CD4-positive, alpha-beta memory T cell (primary cell): Measurements from ENCODE around the gene ARPP21. TPM values are rescaled to one million over a fixed set of nuclear protein-coding genes. Genes with fewer than 3 reads are reported as not detected.

ENCODE experiments used
- CTCF ChIA-PET: fragments of 350-600 bp; sonication (Branson Sonifier 250); formaldehyde crosslinking; loops from one replicate; lab custom pipeline; 2021; ENCODE audit warnings: inconsistent platforms; ENCODE audit not compliant: partially characterized antibody; lab: Charles Lee
- POLR2A ChIA-PET: fragments of 350-600 bp; sonication (Branson Sonifier 250); formaldehyde crosslinking; loops from one replicate; lab custom pipeline; 2021; ENCODE audit not compliant: partially characterized antibody; lab: Charles Lee
- DNase-seq, 5 donors: peaks; one replicate each; pipeline versions ENCODE4 v3.0.0 to v3.0.0-alpha.2; 2020 to 2022; ENCODE audit warnings: mixed read lengths in 1 of 5
- H3K27ac ChIP-seq: one replicate; pipeline ENCODE4 v1.7.0; 2013; ENCODE audit warnings: low read depth, low read length
- H3K27me3 ChIP-seq: 2 replicates; pipeline ENCODE4 v1.7.0; 2013; ENCODE audit warnings: mild to moderate bottlenecking, low read length, moderate library complexity; ENCODE audit not compliant: insufficient read depth
- H3K36me3 ChIP-seq: 2 replicates; pipeline ENCODE4 v1.7.0; 2013; ENCODE audit warnings: mild to moderate bottlenecking, low read length, moderate library complexity; ENCODE audit not compliant: insufficient read depth
- H3K4me1 ChIP-seq: 2 replicates; pipeline ENCODE4 v1.7.0; 2013; ENCODE audit warnings: mild to moderate bottlenecking, low read length, moderate library complexity; ENCODE audit not compliant: insufficient read depth
- H3K4me3 ChIP-seq, 2 donors: one replicate each; pipeline ENCODE4 v1.7.0; 2013; ENCODE audit warnings: low read length in 2 of 2, mild to moderate bottlenecking in 1 of 2
- H3K9me3 ChIP-seq, 2 donors: one replicate each; pipeline ENCODE4 v1.7.0; 2013; ENCODE audit warnings: low read length in 2 of 2, control low read depth in 1 of 2; ENCODE audit not compliant: control insufficient read depth in 1 of 2
- H3K27ac Mint-ChIP-seq, 7 donors: one replicate each; pipeline ENCODE4 v1.8.0; 2020 to 2021; ENCODE audit warnings: mixed read lengths in 7 of 7, mild to moderate bottlenecking in 6 of 7, inconsistent platforms in 3 of 7, moderate library complexity in 3 of 7
- H3K27me3 Mint-ChIP-seq, 2 donors: one replicate each; pipeline ENCODE4 v1.8.0; 2020 to 2021; ENCODE audit warnings: mixed read lengths in 2 of 2
- H3K36me3 Mint-ChIP-seq, 2 donors: one replicate each; pipeline ENCODE4 v1.8.0; 2020 to 2021; ENCODE audit warnings: mixed read lengths in 2 of 2, inconsistent platforms in 1 of 2, mild to moderate bottlenecking in 1 of 2
- H3K4me1 Mint-ChIP-seq, 4 donors: one replicate each; pipeline ENCODE4 v1.8.0; 2020 to 2021; ENCODE audit warnings: mixed read lengths in 4 of 4, mild to moderate bottlenecking in 1 of 4
- H3K4me3 Mint-ChIP-seq, 8 donors: one replicate each; pipeline ENCODE4 v1.8.0; 2020 to 2021; ENCODE audit warnings: mixed read lengths in 8 of 8, mild to moderate bottlenecking in 7 of 8, moderate library complexity in 6 of 8, inconsistent platforms in 3 of 8
- H3K9me3 Mint-ChIP-seq, 8 donors: one replicate each; pipeline ENCODE4 v1.8.0; 2020 to 2021; ENCODE audit warnings: mixed read lengths in 8 of 8, mild to moderate bottlenecking in 5 of 8, inconsistent platforms in 3 of 8, moderate library complexity in 1 of 8
- intact Hi-C: fragments of 100-400 bp; cut with micrococcal nuclease; formaldehyde crosslinking; loops from one replicate; pipeline ENCODE4 v1.15.1; 2023
- polyA plus RNA-seq, 2 donors: library from polyadenylated mRNA; unstranded; fragments of 300-500 nt; fragmentation: Illumina TruSeq; gene quantifications; one replicate each; pipeline ENCODE4 v1.2.3, GENCODE V29; 2021
- total RNA-seq, 2 experiments: library from RNA; stranded (reverse); gene quantifications; one replicate each; pipeline ENCODE4 v1.2.3, GENCODE V29; 2021

Gene ARPP21
- total and polyA plus RNA-seq, 4 experiments from 2014 or later = not detected

DNA sequence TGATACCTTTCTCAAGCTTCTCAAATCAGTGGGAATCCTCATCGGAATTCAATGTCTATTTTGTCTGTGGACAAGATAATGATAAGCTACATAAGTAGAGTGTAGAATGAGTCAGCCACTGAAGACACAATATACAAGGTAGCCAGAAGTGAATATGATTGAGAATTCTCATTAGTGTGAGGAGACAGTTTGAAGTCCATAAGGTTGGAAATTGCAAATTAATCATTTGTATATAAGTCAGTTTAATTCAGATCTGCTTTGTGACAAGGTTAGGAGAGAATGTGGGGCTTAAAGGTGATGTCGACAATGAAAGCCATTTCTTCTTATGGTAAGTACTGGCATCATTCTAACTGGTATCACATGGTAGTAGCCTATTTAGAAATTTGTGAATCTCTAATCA is 4.2 kb downstream of the ARPP21 start:
- Mint-ChIP-seq H3K27me3 (peaks cover 12 to 16% of the 10 kb centered on the region in 2 donors), H3K36me3 (no peaks in the 10 kb centered on the region), H3K4me1 (peaks cover 0 to 4% (median 2%) of the 10 kb centered on the region in 4 donors), H3K4me3 (no peak overlapping the region), H3K27ac (no peak overlapping the region), H3K9me3 (peaks cover 0 to 13% (median 3%) of the 10 kb centered on the region in 8 donors)
- Histone ChIP-seq H3K36me3 (no peaks in the 10 kb centered on the region), H3K27me3 (no peaks in the 10 kb centered on the region), H3K4me3 (no peak overlapping the region), H3K4me1 (no peaks in the 10 kb centered on the region), H3K27ac (no peak overlapping the region), H3K9me3 (no peaks in the 10 kb centered on the region)
- ChIA-PET CTCF (no interaction called here), POLR2A (no interaction called here)
- DNase-seq = no peak
- intact Hi-C loops = no loop called here

- Mint-ChIP-seq H3K4me1 (peaks cover 0 to 3% (median 1%) of the 10 kb centered on the region in 4 donors), H3K27me3 (peaks cover 10 to 12% of the 10 kb centered on the region in 2 donors), H3K9me3 (peaks cover 0 to 9% (median 3%) of the 10 kb centered on the region in 8 donors), H3K27ac (no peak overlapping the region), H3K4me3 (no peak overlapping the region), H3K36me3 (no peaks in the 10 kb centered on the region)
- Histone ChIP-seq H3K4me1 (no peaks in the 10 kb centered on the region), H3K27me3 (no peaks in the 10 kb centered on the region), H3K36me3 (no peaks in the 10 kb centered on the region), H3K4me3 (no peak overlapping the region), H3K9me3 (no peaks in the 10 kb centered on the region), H3K27ac (no peak overlapping the region)
- ChIA-PET CTCF (no interaction called here), POLR2A (no interaction called here)
- DNase-seq = no peak
- intact Hi-C loops = no loop called here
Observed at GRCh38 chr3:35644451-35644850, 5.1 kb downstream of the ARPP21 start.

GRCh38 chr3:35645189-35645588 is 5.9 kb downstream of the ARPP21 start:
- H3K36me3 ChIP-seq = no peaks in the 10 kb centered on the region
- H3K27ac ChIP-seq = no peak overlapping the region
- no peak overlapping the region for H3K4me3 ChIP-seq
- DNase-seq = no peak
- H3K27ac Mint-ChIP-seq = no peak overlapping the region
- H3K27me3 ChIP-seq = no peaks in the 10 kb centered on the region
- intact Hi-C loops = no loop called here
- H3K9me3 Mint-ChIP-seq = peaks cover 0 to 7% (median 3%) of the 10 kb centered on the region in 8 donors
- no peaks in the 10 kb centered on the region for H3K36me3 Mint-ChIP-seq
- H3K4me1 ChIP-seq = no peaks in the 10 kb centered on the region
- ChIA-PET CTCF (no interaction called here), POLR2A (no interaction called here)
- no peaks in the 10 kb centered on the region for H3K4me1 Mint-ChIP-seq
- no peak overlapping the region for H3K4me3 Mint-ChIP-seq
- H3K27me3 Mint-ChIP-seq = peaks cover 7 to 11% of the 10 kb centered on the region in 2 donors
- H3K9me3 ChIP-seq = no peaks in the 10 kb centered on the region

- Histone ChIP-seq H3K4me3 (no peak overlapping the region), H3K36me3 (no peaks in the 10 kb centered on the region), H3K9me3 (no peaks in the 10 kb centered on the region), H3K27me3 (no peaks in the 10 kb centered on the region), H3K27ac (no peak overlapping the region), H3K4me1 (no peaks in the 10 kb centered on the region)
- no peaks in the 10 kb centered on the region for H3K4me1 Mint-ChIP-seq
- H3K36me3 Mint-ChIP-seq = no peaks in the 10 kb centered on the region
- peaks cover 0 to 5% (median 0%) of the 10 kb centered on the region in 8 donors for H3K9me3 Mint-ChIP-seq
- H3K27ac Mint-ChIP-seq = no peak overlapping the region
- peaks cover 0 to 3% of the 10 kb centered on the region in 2 donors for H3K27me3 Mint-ChIP-seq
- POLR2A ChIA-PET = no interaction called here
- DNase-seq = no peak
- intact Hi-C loops = no loop called here
- CTCF ChIA-PET = interaction anchor here (0.7 kb wide), 1 partner anchor 10 kb away, joined by 3 read pairs; no protein-coding TSS in a partner anchor
- no peak overlapping the region for H3K4me3 Mint-ChIP-seq
Observed at GRCh38 chr3:35646081-35646480, 6.8 kb downstream of the ARPP21 start.

DNA sequence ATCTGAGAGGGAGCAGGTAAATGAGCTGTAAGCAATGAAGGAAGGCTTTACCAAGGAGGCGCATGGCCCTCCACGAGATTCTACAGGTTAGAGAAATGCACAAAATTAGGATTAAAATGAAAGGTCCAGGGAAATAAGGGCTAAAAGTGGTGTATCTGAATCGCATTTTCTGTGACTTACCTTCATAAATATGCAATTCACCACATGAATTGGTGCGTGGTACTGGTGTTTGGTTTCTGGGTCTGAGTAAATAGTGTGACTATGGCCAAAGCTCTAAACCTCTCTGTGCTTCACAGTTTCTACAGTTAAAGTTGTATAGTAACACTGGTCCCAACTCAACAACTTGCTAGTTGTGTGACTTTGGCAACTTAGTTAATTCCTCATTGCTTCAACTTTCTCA is 8.1 kb downstream of the ARPP21 start:
- Histone ChIP-seq H3K27me3 (no peaks in the 10 kb centered on the region), H3K36me3 (no peaks in the 10 kb centered on the region), H3K27ac (no peak overlapping the region), H3K4me1 (no peaks in the 10 kb centered on the region), H3K4me3 (no peak overlapping the region), H3K9me3 (no peaks in the 10 kb centered on the region)
- peaks cover 0 to 5% (median 0%) of the 10 kb centered on the region in 8 donors for H3K9me3 Mint-ChIP-seq
- no peak overlapping the region for H3K27ac Mint-ChIP-seq
- POLR2A ChIA-PET = no interaction called here
- DNase-seq = no peak
- H3K36me3 Mint-ChIP-seq = no peaks in the 10 kb centered on the region
- intact Hi-C loops = no loop called here
- no peaks in the 10 kb centered on the region for H3K27me3 Mint-ChIP-seq
- no peaks in the 10 kb centered on the region for H3K4me1 Mint-ChIP-seq
- H3K4me3 Mint-ChIP-seq = no peak overlapping the region
- CTCF ChIA-PET = no interaction called here

DNA sequence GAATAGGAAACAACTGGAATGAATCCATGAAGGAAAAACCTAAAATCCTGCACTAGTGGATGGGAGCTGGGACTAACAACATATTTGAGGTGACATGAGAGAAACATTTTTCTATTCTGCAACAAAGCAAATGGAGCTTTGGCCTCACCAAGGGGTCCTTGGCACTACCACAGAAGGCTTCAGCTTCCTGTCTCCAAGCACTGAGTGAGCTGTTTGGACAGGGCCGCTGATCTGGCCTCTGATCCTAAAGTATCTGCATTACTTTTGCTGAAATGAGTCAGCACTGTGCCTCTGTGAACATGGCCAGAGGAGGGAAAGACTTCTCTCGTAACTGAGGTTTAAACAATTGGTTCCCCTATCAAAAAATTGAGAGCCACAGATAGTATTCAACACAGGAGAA is 9.0 kb downstream of the ARPP21 start:
- H3K27me3 ChIP-seq = no peaks in the 10 kb centered on the region
- Mint-ChIP-seq H3K27ac (no peak overlapping the region), H3K4me1 (no peaks in the 10 kb centered on the region), H3K4me3 (no peak overlapping the region), H3K9me3 (peaks cover 0 to 5% (median 0%) of the 10 kb centered on the region in 8 donors), H3K36me3 (no peaks in the 10 kb centered on the region), H3K27me3 (no peaks in the 10 kb centered on the region)
- intact Hi-C loops = no loop called here
- CTCF ChIA-PET = no interaction called here
- no peak overlapping the region for H3K27ac ChIP-seq
- no peaks in the 10 kb centered on the region for H3K9me3 ChIP-seq
- H3K4me3 ChIP-seq = no peak overlapping the region
- H3K4me1 ChIP-seq = no peaks in the 10 kb centered on the region
- no peak for DNase-seq
- POLR2A ChIA-PET = no interaction called here
- H3K36me3 ChIP-seq = no peaks in the 10 kb centered on the region

DNA sequence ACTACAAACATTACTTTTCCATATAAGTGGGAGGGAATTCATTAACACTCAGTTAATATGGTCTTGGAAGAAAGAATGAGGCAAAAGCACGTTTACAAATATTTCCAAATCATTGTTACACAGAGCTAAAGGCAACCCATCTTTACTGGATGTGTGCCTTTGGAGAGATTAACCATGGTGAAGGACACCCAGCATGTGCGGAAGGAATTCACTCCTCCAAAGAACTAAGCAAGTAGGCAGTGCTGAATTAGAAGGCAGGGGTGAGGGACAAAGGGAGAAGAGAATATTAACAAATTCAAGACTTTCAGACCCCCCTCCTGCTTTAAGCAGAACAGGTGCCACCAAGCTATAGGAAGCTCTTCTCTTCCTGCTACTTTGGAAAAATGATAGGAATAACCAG is 10.1 kb downstream of the ARPP21 start:
- Mint-ChIP-seq H3K9me3 (peaks cover 0 to 5% (median 0%) of the 10 kb centered on the region in 8 donors), H3K4me1 (no peaks in the 10 kb centered on the region), H3K4me3 (no peak overlapping the region), H3K27me3 (no peaks in the 10 kb centered on the region), H3K36me3 (no peaks in the 10 kb centered on the region), H3K27ac (no peak overlapping the region)
- intact Hi-C loops = no loop called here
- ChIA-PET POLR2A (no interaction called here), CTCF (no interaction called here)
- H3K4me1 ChIP-seq = no peaks in the 10 kb centered on the region
- no peak overlapping the region for H3K4me3 ChIP-seq
- H3K9me3 ChIP-seq = no peaks in the 10 kb centered on the region
- H3K27me3 ChIP-seq = no peaks in the 10 kb centered on the region
- H3K36me3 ChIP-seq = no peaks in the 10 kb centered on the region
- H3K27ac ChIP-seq = no peak overlapping the region
- no peak for DNase-seq

- DNase-seq = no peak
- ChIA-PET POLR2A (no interaction called here), CTCF (no interaction called here)
- Histone ChIP-seq H3K4me3 (no peak overlapping the region), H3K27ac (no peak overlapping the region), H3K9me3 (no peaks in the 10 kb centered on the region), H3K36me3 (no peaks in the 10 kb centered on the region), H3K27me3 (no peaks in the 10 kb centered on the region), H3K4me1 (no peaks in the 10 kb centered on the region)
- Mint-ChIP-seq H3K27me3 (no peaks in the 10 kb centered on the region), H3K4me1 (no peaks in the 10 kb centered on the region), H3K36me3 (no peaks in the 10 kb centered on the region), H3K9me3 (peaks cover 0 to 5% (median 0%) of the 10 kb centered on the region in 8 donors), H3K27ac (no peak overlapping the region), H3K4me3 (no peak overlapping the region)
- intact Hi-C loops = no loop called here
Observed at GRCh38 chr3:35651426-35651825, 12.1 kb downstream of the ARPP21 start.
